Ishikawa (cell line): ENCODE results near the gene PLEKHA7.

Experiments
- CEBPB ChIP-seq: IDR thresholded peaks from 2 replicates; pipeline ENCODE4 v1.6.1; 2012
- CREB1 ChIP-seq: IDR thresholded peaks from 2 replicates; pipeline ENCODE4 v1.6.1; 2012; ENCODE audit warnings: low read depth
- EGR1 ChIP-seq: IDR thresholded peaks from 2 replicates; pipeline ENCODE4 v1.6.1; 2012
- EP300 ChIP-seq: IDR thresholded peaks from 2 replicates; pipeline ENCODE4 v1.6.1; 2012; ENCODE audit warnings: borderline replicate concordance
- FOXM1 ChIP-seq: IDR thresholded peaks from 2 replicates; pipeline ENCODE4 v1.6.1; 2012; ENCODE audit warnings: low read depth, borderline replicate concordance
- MAX ChIP-seq: IDR thresholded peaks from 2 replicates; pipeline ENCODE4 v1.6.1; 2012
- NFIC ChIP-seq: IDR thresholded peaks from 2 replicates; pipeline ENCODE4 v1.6.1; 2012
- RAD21 ChIP-seq: IDR thresholded peaks from 2 replicates; pipeline ENCODE4 v1.6.1; 2012; ENCODE audit warnings: low read depth
- TAF1 ChIP-seq: IDR thresholded peaks from 2 replicates; pipeline ENCODE4 v1.6.1; 2012; ENCODE audit warnings: low read depth, mild to moderate bottlenecking
- TCF12 ChIP-seq: IDR thresholded peaks from 2 replicates; pipeline ENCODE4 v1.6.1; 2012; ENCODE audit warnings: low read depth
- TEAD4 ChIP-seq: IDR thresholded peaks from 2 replicates; pipeline ENCODE4 v1.6.1; 2012
- USF1 ChIP-seq: IDR thresholded peaks from 2 replicates; pipeline ENCODE4 v1.6.1; 2012
- YY1 ChIP-seq: IDR thresholded peaks from 2 replicates; pipeline ENCODE4 v1.6.1; 2012; ENCODE audit warnings: low read depth
- ZBTB7A ChIP-seq: IDR thresholded peaks from 2 replicates; pipeline ENCODE4 v1.6.1; 2012; ENCODE audit warnings: low read depth
- TF ChIP-seq, protein P1 (sequence below): IDR thresholded peaks from 2 replicates; pipeline ENCODE4 v1.6.1; 2012; ENCODE audit warnings: low read depth, mild to moderate bottlenecking

Gene PLEKHA7

GRCh38 chr11:16750417-16750816 is 263.8 kb downstream of the PLEKHA7 start:
- TF ChIP-seq EP300 (no peak), TCF12 (no peak), MAX (no peak), YY1 (no peak), ZBTB7A (no peak), USF1 (no peak), NFIC (no peak), TEAD4 (no peak), EGR1 (no peak), CEBPB (no peak), TAF1 (no peak), CREB1 (no peak), RAD21 (no peak), FOXM1 (no peak)
- TF ChIP-seq, protein P1, sequence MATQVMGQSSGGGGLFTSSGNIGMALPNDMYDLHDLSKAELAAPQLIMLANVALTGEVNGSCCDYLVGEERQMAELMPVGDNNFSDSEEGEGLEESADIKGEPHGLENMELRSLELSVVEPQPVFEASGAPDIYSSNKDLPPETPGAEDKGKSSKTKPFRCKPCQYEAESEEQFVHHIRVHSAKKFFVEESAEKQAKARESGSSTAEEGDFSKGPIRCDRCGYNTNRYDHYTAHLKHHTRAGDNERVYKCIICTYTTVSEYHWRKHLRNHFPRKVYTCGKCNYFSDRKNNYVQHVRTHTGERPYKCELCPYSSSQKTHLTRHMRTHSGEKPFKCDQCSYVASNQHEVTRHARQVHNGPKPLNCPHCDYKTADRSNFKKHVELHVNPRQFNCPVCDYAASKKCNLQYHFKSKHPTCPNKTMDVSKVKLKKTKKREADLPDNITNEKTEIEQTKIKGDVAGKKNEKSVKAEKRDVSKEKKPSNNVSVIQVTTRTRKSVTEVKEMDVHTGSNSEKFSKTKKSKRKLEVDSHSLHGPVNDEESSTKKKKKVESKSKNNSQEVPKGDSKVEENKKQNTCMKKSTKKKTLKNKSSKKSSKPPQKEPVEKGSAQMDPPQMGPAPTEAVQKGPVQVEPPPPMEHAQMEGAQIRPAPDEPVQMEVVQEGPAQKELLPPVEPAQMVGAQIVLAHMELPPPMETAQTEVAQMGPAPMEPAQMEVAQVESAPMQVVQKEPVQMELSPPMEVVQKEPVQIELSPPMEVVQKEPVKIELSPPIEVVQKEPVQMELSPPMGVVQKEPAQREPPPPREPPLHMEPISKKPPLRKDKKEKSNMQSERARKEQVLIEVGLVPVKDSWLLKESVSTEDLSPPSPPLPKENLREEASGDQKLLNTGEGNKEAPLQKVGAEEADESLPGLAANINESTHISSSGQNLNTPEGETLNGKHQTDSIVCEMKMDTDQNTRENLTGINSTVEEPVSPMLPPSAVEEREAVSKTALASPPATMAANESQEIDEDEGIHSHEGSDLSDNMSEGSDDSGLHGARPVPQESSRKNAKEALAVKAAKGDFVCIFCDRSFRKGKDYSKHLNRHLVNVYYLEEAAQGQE = no peak

DNA sequence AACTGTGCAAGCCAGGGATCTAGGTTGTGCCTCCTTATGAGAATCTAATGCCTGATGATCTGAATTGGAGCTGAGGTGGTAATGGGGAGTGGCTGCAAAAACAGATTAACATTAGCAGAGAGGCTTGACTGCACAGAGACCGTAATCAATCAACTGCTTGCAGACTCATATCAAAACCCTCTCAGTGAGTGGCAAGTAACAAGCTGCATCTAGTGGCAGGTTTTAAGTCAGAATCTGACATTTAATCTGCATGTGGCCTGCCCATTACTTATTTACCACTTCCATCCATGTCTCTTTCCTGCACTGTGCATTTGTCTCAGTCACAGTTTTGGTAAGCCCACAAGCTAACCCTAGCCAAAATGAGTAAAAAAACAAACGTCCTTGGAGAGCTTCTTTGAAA is 264.5 kb downstream of the PLEKHA7 start:
- TF ChIP-seq FOXM1 (no peak), EGR1 (no peak), EP300 (no peak), RAD21 (no peak), TAF1 (no peak), ZBTB7A (no peak), TCF12 (no peak), MAX (no peak), USF1 (no peak)
- TF ChIP-seq, protein P1 = no peak

DNA sequence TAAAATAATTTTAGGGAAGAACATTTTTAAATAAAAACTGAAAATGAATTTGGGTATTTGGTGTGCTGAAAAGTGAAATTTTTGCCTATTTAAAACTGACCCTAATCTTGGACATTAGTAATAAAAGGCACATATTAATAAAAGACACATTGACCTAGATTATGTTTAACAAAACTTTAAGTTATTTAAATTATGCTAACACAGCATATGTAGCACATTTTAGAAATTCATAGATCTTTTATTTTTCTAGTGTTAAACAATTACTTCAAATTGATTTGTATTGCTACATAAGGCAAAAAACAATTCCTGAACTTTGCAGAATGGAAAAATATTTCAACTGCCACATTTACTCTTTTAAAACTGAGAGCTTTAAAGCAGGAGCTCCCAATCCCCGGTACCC is 265.1 kb downstream of the PLEKHA7 start:
- TF ChIP-seq YY1 (no peak), NFIC (no peak), EP300 (no peak), TAF1 (no peak), CREB1 (no peak), EGR1 (no peak), RAD21 (no peak), TEAD4 (no peak), ZBTB7A (no peak), TCF12 (no peak), MAX (no peak), USF1 (no peak), CEBPB (no peak), FOXM1 (no peak)
- TF ChIP-seq, protein P1 = no peak

- TF ChIP-seq NFIC (no peak), FOXM1 (no peak), RAD21 (no peak), EGR1 (no peak), USF1 (no peak), TCF12 (no peak), MAX (no peak), TAF1 (no peak), EP300 (no peak), CREB1 (no peak), ZBTB7A (no peak)
- TF ChIP-seq, protein P1 = no peak
Observed at GRCh38 chr11:16745950-16746605, 268.1 kb downstream of the PLEKHA7 start.
